ENCODE results near the gene ZSCAN31. TPM values are rescaled to one million over a fixed set of nuclear protein-coding genes. Genes with fewer than 3 reads are reported as not detected.

ZSCAN31 gene
- total and polyA plus RNA-seq, 2 of the 8 experiments (the other 6 are each of a cell fraction or from before 2014, with no cell fraction given) = 1.9 to 7.0 TPM

GRCh38 chr6:28351087-28351486 lies 15.1 kb upstream of the ZSCAN31 start:
- H2BK120ac ChIP-seq (replicated peaks; ENCODE audit: low read depth, low read length) = no peak overlapping the region
- DNase-seq (ENCODE audit: low read depth in 1 of 2, low spot score in 2 of 2) (no peak), FAIRE-seq (no peak)
- H3K4me2 ChIP-seq (ENCODE audit: insufficient read depth in 1 of 2, low read depth in 2 of 2, low read length in 2 of 2) = peak overlapping the region; percentile 66 to 70
- no peak overlapping the region for H2AK5ac ChIP-seq (ENCODE audit: low read depth, low read length)
- H2BK5ac ChIP-seq (ENCODE audit: low read depth, low read length) = no peak overlapping the region
- H3K56ac ChIP-seq (replicated peaks; ENCODE audit: insufficient read length, low read depth, low read length) = no peak overlapping the region
- peaks cover 0 to 3% of the 10 kb centered on the region in 2 experiments; a peak in 1 of 4 replicates for H3K9me3 ChIP-seq (ENCODE audit: insufficient read depth in 2 of 2, low read depth in 1 of 2, low read length in 1 of 2)
- no peak overlapping the region for H3K14ac ChIP-seq (ENCODE audit: insufficient read length)
- no peaks in the 10 kb centered on the region; the same call in 1 of the 2 replicates for H3K79me1 ChIP-seq (ENCODE audit: low read depth, low read length)
- 71% methylated on average over 2 of the region's 2 CpGs; no CpG with 5 or more reads in 1 of the 2 experiments for WGBS, 2 experiments (ENCODE audit: extremely low coverage in 1 of 2, insufficient coverage in 1 of 2, insufficient read length in 1 of 2, insufficient replicate concordance in 2 of 2, low coverage in 1 of 2, low lambda C conversion rate in 2 of 2, missing lambda C conversion rate in 1 of 2)
- no peak overlapping the region; a peak in 1 of 7 replicates for H3K9ac ChIP-seq (replicated peaks in 1 of 4; ENCODE audit: extremely low read depth in 1 of 4, low read depth in 3 of 4, low read length in 3 of 4)
- no peak overlapping the region for H3K27ac ChIP-seq (ENCODE audit: low read depth, low read length)
- H2BK15ac ChIP-seq (ENCODE audit: low read length) = no peak overlapping the region
- H3K27me3 ChIP-seq (replicated peaks in 1 of 4; ENCODE audit: control insufficient read depth in 3 of 4, extremely low read depth in 1 of 4, insufficient read depth in 3 of 4, low read length in 3 of 4) = no peaks in the 10 kb centered on the region
- CTCF ChIA-PET (ENCODE audit: partially characterized antibody) = interaction anchor here (0.6 kb wide), 1 partner anchor 210 kb away, joined by 3 read pairs; the partner anchor contains the start of gene ZKSCAN8
- H3K23ac ChIP-seq (ENCODE audit: insufficient read length) = no peak overlapping the region
- TF ChIP-seq SP4 (IDR thresholded peaks at IDR 0.05; ENCODE audit: low read length) (no peak), JUND (IDR thresholded peaks at IDR 0.05; ENCODE audit: low read length) (no peak), TEAD4 (IDR thresholded peaks at IDR 0.05; ENCODE audit: low read depth, low read length) (no peak), POLR2A (IDR thresholded peaks at IDR 0.05; ENCODE audit: control extremely low read depth in 1 of 2, low read depth in 2 of 2, low read length in 2 of 2) (no peak), EGR1 (IDR thresholded peaks at IDR 0.05; ENCODE audit: borderline replicate concordance, low read depth, low read length) (no peak)
- peaks cover 3% of the 10 kb centered on the region; the same call in 1 of the 2 replicates for H3K23me2 ChIP-seq (ENCODE audit: low read depth, low read length)
- H3K4me1 ChIP-seq (replicated peaks in 1 of 4; ENCODE audit: control insufficient read depth in 3 of 4, insufficient read depth in 4 of 4, low read length in 3 of 4) = peaks cover 0 to 6% (median 2%) of the 10 kb centered on the region in 4 experiments; a peak in 3 of 7 replicates
- H3K4ac ChIP-seq (replicated peaks; ENCODE audit: insufficient read length, low read depth, low read length) = no peak overlapping the region
- H3K4me3 ChIP-seq (ENCODE audit: extremely low read depth in 1 of 4, insufficient read depth in 2 of 4, low read depth in 3 of 4, low read length in 4 of 4) = peak overlapping the region in 3 of 4 experiments; percentile 93 to 96 (median 94); a peak in 3 of 8 replicates
- no peak overlapping the region for H2BK20ac ChIP-seq (ENCODE audit: low read length)
- no peak overlapping the region for H3K18ac ChIP-seq (ENCODE audit: extremely low read depth, low read length)
- no peaks in the 10 kb centered on the region for H3K36me3 ChIP-seq (ENCODE audit: control insufficient read depth in 2 of 4, insufficient read depth in 4 of 4, low read length in 3 of 4)
- H4K91ac ChIP-seq (replicated peaks; ENCODE audit: insufficient read length, low read length) = no peak overlapping the region
- POLR2A ChIA-PET (ENCODE audit: partially characterized antibody) = interaction anchor here (1.1 to 2.7 kb wide), 5 partner anchors 13 to 537 kb away, joined by 3 to 20 read pairs (median 8); partner anchors contain the start of gene ZSCAN31
- H4K20me1 ChIP-seq (replicated peaks in 1 of 2; ENCODE audit: control insufficient read depth in 1 of 2, insufficient read depth in 2 of 2, low read length in 2 of 2) = peaks cover 0 to 5% of the 10 kb centered on the region in 2 experiments
- no peak overlapping the region for H4K8ac ChIP-seq (ENCODE audit: extremely low read depth, insufficient read depth, low read length)
- H4K5ac ChIP-seq (ENCODE audit: insufficient read length, low read depth, low read length) = no peak overlapping the region
- H2AFZ ChIP-seq (ENCODE audit: low read length) = no peak overlapping the region
- no peak overlapping the region for H2BK12ac ChIP-seq (ENCODE audit: low read depth, low read length)
- peaks cover 0 to 38% of the 10 kb centered on the region in 2 experiments; a peak in 3 of 4 replicates for H3K79me2 ChIP-seq (ENCODE audit: control insufficient read depth in 1 of 2, insufficient read depth in 2 of 2, low read length in 2 of 2)

Measured in H1 (cell line).